Mammary epithelial cell (primary cell): ENCODE results near the gene ARHGAP26.

Source experiments
- CTCF ChIP-seq, 2 donors: IDR thresholded peaks in 1 of 2; conservative IDR thresholded peaks in 1 of 2; 2 replicates each; pipeline ENCODE4 v1.5.1; 2011 to 2012; ENCODE audit warnings: inconsistent platforms in 2 of 2, low read length in 2 of 2, mild to moderate bottlenecking in 2 of 2, control low read depth in 1 of 2, low read depth in 1 of 2; ENCODE audit not compliant: insufficient read depth in 1 of 2; ENCODE audit errors: extremely low read depth in 1 of 2
- EZH2 ChIP-seq: IDR thresholded peaks from 2 replicates; pipeline ENCODE4 v1.6.1; 2012; ENCODE audit warnings: low read length, inconsistent platforms, borderline replicate concordance

DNA sequence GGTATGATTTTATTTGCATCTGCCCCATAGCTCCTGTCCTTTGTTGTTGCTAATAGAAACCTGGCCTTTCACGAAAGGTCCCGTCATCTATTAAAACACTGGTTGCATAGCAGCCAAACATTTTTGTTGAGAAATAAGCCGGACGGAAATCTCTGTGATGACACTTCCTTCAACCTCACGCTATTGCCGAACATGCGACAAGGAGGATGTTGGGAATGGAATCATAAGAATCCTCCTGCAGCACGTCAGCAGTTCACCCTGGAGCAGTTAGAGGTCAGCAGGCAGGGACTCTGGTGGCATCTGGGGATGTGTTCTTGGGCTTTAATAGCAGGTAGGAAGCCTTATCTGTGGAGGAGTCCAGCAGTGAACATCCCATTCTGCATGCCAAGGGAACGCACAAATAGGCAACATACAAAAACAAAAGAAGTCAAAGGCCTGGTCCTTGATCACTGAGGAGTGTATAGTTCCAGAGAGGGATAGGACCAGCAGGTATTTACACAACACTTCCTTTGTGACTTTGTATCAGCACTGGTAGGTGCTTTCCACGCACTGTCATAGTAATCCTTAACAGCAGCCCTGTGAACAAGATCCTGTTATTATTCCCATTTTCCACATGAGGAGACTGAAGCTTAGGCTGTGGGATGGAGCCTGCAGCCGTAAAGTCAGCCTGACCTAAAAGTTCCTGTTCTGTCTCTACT lies 33.4 kb downstream of the ARHGAP26 start:
- TF ChIP-seq CTCF (conservative IDR thresholded peaks at IDR 0.05 in 1 of 2, IDR thresholded peaks at IDR 0.05 in 1 of 2; ENCODE audit: extremely low read depth in 1 of 2, insufficient read depth in 1 of 2, low read depth in 1 of 2, low read length in 2 of 2) (no peak), EZH2 (no peak)
